SW 1271 (cell line): Measurements from ENCODE around the gene ATG9B.

Source experiments
- DNase-seq, 2 experiments: peaks; one replicate each; lab custom pipeline; 2025; lab: John Stamatoyannopoulos, UW

ATG9B gene

GRCh38 chr7:150981644-150982043 lies 42.6 kb downstream of the ATG9B start:
- DNase-seq: no peak

GRCh38 chr7:150980663-150981062 lies 43.6 kb downstream of the ATG9B start:
- DNase-seq: no peak

GRCh38 chr7:150979713-150980390 lies 44.4 kb downstream of the ATG9B start:
- DNase-seq: no peak

DNA sequence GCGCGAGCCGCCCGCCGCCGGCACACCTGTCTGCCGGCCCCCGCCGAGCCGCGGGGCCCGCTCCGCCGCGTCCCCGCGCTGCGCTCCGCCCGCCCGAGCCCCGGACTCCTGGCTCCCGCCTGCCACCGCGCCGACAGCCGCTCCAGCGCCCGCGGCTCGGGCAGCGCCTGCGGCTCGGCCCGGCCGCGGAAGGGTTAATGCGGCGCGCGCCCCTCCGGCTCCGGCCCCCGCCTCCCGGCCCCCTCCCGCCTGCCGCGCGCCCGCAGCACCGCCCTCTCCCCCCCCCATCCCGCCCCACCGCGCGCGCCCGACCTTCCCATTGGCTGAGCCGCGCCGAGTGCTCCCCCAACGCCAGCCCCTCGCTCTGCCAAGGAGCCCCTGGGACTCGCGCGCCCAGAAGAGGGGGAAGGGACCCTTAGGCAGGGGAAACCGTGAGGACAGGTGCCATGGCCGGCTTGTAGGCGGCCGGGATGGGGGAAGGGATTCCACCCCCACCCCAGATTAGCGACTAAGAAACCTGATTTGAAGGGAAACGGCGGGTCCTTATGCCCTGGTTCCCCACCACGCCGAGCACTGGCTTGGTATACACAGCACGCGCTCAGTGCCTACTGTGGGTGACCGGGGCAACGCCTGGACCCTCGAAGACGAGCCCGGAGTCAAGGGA lies 46.0 kb downstream of the ATG9B start, which contains the start of gene KCNH2:
Gene KCNH2 (minus strand): TSS at position 196 of the 664 bp plus-strand sequence. CDS start 408 bp downstream, outside the sequence.
- DNase-seq: no peak

DNA sequence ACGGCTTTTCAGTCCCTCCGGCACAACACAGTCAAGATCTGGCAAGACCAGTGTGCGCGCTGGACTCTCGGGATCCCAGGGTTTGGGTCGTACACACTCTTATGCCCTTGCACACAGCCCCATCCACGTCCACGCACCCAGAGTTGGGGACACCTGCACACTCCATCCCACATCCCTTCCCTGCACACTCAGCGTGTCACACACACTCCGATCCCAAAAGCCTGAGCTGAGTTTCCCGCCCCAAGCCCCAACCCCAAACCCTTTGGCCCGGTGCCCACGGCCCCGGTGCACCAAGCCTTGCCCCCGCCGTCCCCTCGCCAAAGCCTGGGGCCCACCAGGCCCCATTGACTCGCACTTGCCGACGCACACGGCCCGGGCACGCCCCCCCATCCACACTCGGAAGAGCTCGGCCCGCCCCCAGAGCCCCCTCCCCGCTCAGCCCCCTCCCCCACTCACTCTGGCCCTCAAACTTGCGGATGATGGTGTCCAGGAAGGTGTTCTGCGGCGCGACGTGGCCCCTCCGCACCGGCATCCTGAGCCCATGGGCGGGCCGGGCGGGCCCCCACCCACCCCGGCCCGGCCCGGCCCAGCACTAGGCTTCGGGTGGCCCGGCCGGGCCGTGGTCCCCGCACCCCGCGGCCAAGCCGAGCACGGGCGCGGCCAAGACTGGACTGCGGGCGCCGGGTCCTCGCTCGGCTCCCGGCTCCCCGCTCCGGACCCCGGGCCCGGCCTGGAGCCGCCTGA lies 46.7 kb downstream of the ATG9B start:
- no peak for DNase-seq

GRCh38 chr7:150976529-150977381 lies 47.5 kb downstream of the ATG9B start:
- no peak for DNase-seq

DNA sequence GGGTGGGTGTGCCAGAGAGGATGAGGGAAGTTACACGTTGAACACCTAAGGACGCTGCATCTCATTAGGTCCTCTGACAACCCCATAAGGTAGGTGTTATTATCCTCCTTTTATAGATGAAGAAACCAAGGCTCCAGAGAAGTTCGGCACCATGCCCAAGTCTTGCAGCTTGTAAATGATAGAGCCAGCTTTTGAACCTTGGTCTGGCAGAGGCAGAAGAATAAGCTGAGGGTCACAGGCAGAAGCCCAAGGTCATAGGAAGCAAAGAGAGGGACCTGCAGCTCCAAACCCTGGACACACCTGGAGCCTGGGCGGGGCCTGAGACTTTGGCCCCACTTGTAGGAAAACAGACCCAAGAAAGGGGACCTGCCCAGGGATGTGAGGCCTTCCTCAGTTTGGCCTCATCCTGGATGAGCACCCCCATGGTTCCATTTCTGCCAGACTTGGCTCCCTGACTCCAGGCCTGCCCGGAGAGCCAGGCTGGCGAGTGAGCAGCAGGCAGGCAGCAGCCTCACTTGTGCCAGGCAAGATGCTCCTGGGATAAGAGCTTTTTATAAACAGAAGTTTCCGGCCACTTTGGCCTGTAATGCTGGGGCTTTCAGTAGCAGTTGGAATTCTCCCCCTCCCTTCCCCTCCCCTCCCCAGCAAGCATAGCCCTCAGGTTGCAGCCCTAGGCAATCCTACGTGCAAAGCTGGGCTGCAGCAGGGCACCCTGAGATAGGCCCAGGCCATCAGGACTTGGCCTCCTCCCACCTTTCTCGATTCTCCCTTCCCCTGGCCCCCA lies 48.6 kb downstream of the ATG9B start:
- no peak for DNase-seq

DNA sequence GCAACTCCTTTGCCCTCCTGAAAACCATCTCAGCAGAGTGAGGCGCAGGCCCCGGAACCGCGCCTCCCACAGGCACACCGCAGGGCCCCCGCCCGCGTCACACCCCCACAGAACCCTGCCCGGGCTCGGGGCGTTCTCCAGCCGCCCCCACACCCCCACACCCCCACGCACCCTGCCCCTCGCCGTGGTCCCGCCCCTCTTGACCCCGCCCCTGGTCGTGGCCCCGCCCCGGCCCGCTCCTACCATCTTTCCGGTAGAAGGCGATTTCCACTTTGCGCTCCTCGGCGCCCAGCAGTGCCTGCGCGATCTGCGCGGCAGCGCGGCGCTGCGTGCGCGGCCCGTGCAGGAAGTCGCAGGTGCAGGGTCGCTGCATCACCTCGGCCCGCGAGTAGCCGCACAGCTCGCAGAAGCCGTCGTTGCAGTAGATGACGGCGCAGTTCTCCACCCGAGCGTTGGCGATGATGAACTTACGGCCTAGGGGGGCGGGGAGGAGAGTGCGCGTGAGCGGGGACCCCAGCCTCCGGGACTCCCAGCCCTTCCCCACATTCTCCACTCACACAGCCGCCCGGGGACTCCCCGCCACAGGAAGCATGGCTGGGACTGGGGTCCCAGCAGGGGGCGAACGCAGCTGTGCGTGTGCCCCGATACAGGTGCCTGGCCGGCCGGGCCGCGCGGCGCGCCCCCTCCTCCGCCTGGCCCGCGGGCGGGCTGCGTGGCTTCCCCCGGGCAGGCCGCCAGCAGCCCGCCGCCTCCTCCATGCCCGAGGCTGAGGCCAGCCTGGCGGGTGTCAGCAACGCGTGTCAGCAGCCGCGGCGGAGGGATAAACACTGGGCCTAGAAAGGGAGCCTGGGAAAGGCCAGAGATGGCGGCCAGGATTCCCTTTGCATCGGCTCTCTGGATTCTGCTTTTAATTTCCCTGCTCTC lies 49.6 kb downstream of the ATG9B start:
- peak in 1 of 2 experiments; percentile 35 for DNase-seq

DNA sequence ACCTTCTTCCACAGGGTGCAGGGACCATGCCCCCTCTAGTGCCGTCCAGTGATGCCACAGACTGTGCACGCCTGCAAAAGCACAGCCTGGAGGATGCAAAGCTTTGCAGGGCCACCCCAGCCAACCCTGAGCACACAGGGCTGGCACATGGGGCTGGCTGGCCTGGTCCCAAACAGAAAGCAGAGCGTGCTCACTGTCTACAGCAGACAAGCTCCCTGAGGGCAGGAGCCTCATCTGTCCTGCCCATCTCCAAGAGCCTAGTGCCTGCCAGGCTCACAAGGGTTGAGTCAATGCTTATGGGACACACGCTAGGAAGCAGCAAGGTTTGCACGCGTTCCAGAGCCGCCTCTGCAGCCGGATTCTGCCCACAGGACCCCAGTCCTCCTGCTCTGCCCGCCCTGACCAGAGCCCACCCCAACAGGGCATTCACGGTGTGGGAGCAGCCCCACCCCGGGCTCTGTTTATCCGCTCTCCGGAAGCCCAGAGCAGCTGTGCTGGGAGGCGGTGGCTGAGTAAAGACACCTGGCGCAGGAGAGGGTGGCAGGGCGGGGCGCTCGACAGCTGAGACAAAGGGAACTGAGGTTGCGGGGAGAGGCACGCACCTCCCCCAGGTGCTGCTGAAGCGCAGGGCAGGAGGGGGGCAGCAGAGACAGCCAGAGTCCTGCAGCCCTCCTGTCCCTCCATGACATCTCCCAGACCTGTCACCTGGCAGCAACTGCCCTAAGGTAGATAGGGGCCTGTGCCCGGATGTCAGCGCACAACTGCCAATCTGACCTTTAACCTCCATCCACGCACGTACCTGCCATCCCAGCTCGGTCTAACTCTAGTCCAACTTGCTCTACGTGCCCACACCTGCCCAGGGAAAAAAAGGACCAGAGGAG lies 50.5 kb downstream of the ATG9B start:
- DNase-seq: no peak

- no peak for DNase-seq
Measured at GRCh38 chr7:150972741-150973140, 51.6 kb downstream of the ATG9B start.

- DNase-seq: no peak
Measured at GRCh38 chr7:150972023-150972468, 52.2 kb downstream of the ATG9B start.

DNA sequence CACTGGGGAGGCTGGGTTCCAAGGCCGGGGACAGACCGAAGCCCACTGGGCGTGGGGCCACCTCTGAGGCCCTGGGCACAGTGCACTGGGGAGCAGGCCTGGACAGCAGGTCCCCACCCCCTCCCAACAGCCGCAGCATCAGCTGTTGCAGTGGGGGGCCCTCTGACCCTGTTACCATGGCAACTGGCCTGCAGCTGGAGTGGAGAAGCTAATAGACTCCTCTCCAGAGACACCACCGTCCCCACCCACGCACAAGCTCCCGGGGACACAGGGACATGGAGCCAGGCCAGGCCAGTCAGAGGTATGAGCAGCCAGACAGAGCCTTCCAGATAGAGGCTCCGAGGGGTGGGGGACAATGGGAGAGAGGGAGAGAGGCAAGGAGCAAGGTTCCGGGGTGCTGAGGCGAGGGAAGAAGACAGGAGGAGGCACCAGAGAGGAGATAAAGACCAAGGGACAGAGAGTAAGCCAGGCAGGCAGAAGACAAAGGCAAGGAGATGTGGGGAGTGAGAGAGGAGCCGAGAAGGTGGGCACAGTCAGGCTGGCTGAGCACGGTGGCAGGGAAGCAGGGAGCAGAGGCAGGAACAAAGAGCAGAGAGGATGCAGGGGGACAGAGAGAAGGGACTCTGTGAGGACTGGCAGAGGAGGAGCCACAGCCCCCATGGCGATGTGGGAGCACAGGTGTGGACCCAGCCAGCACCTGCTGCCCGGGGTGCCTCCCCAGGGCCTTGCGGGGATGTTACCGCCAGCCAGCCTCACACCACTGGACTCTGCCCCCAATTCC lies 52.9 kb downstream of the ATG9B start:
- DNase-seq: no peak

GRCh38 chr7:150970424-150970823 lies 53.9 kb downstream of the ATG9B start:
- DNase-seq: no peak

DNA sequence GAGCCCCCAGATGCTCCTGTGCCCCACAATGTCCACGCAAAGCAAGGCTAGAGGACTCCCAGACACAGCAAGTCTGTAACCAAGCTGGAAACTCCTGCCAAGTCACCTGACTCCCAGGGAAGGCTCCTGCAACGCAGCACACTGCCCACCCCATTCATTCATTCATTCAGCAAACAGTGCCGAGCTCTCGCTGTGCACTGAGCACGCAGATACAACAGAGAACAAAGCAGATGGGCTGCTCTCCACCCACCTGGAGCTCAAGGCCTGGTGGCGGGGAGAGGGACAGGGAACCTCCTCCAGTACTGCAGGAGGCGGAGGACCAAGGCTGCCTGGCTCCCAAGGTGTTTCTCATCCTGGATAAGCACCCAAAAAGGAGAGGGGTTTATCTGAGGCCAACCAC lies 54.8 kb downstream of the ATG9B start:
- no peak for DNase-seq

DNA sequence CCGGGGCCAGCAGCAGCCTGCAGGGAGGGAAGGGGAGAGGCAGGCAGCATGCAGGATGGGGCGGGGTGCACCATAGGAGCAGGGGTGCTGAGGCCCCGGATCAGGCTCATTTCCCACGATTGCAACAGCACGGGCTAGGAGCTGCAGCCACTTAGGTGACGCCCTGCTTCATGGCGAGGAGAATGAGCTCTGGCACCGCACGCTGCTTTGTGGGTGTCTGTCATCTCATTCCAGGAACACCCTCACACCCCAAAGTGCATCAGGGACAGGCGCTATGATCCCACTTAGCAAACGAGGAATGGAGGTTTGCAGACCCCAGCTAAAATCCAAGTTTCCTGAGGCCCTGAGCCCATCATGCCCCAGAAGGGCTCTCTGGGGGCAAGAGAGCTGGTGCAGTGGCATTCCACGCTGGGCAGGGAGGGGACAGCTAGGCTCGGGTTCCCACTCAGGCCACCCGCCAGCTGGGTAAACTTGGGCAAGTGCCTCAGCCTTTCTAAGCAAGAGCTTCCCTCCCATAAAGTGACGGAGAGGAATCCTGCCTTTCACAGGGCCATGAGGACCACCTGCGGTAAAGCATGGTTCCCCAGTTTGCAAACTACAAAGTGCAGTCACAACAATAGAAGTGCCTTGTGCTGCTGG lies 55.4 kb downstream of the ATG9B start:
- no peak for DNase-seq

- DNase-seq: no peak
Measured at GRCh38 chr7:150968056-150968733, 56.1 kb downstream of the ATG9B start.

DNA sequence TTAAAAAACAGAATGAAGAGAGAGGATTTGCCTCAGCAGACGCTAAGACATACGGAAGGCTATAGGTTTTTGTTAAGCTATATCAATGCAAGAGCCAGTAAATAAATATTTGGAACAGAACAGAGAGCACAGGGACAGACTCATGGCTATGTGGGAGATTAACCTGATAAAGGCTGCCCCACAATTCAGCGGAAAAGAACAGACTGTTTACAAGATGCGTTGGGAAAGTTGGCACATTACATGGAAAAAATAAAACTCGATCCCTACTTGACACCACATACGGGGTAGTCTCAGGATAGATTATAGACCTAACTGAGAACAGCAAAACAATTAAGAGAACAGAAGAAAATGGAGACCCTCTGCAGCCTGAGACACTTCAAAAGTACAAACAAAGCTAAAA lies 56.9 kb downstream of the ATG9B start:
- no peak for DNase-seq
